Measurements from ENCODE around the gene RAF1. TPM values are rescaled to one million over a fixed set of nuclear protein-coding genes. Genes with fewer than 3 reads are reported as not detected.
"Not testable (repeated sequence)": the region's sequence is repeated elsewhere in the genome, so short reads cannot be mapped to it uniquely, and the experiment has no call there.

The RAF1 gene
- total RNA-seq, 1 experiment from 2014 or later: 91.4 TPM

GRCh38 chr3:12545473-12545791 lies 118.5 kb downstream of the RAF1 start, which contains the start of gene MKRN2OS:
Gene MKRN2OS (minus strand): TSS chr3:12545499. CDS start chr3:12545464, 35 bp downstream.
- Histone ChIP-seq H3K27me3 (replicated peaks) (no peaks in the 10 kb centered on the region), H3K4me3 (no peak within 1 kb of the TSS), H3K27ac (no peak within 1 kb of the TSS), H3K36me3 (no peaks in the 10 kb centered on the region), H3K9me3 (replicated peaks) (no peaks in the 10 kb centered on the region), H3K4me1 (replicated peaks) (no peaks in the 10 kb centered on the region)
- DNase-seq (ENCODE audit: low read depth in 1 of 2, low spot score in 2 of 2): no peak

- no peaks in the 10 kb centered on the region for H3K27me3 ChIP-seq (replicated peaks)
Measured at GRCh38 chr3:12544652-12545472, 119.1 kb downstream of the RAF1 start.

GRCh38 chr3:12543497-12543896 lies 120.4 kb downstream of the RAF1 start:
- H3K4me1 ChIP-seq (replicated peaks); H3K27ac ChIP-seq; H3K9me3 ChIP-seq (replicated peaks); H3K4me3 ChIP-seq; H3K27me3 ChIP-seq (replicated peaks); H3K36me3 ChIP-seq; DNase-seq (ENCODE audit: low read depth in 1 of 2, low spot score in 2 of 2): not testable (repeated sequence)

More at GRCh38 chr3:12544652-12545472, 119.1 kb downstream of the RAF1 start:
- no peaks in the 10 kb centered on the region for H3K36me3 ChIP-seq
- no peaks in the 10 kb centered on the region for H3K4me1 ChIP-seq (replicated peaks)
- H3K4me3 ChIP-seq: no peak overlapping the region
- H3K27ac ChIP-seq: no peak overlapping the region
- H3K9me3 ChIP-seq (replicated peaks): no peaks in the 10 kb centered on the region
- no peak for DNase-seq (ENCODE audit: low read depth in 1 of 2, low spot score in 2 of 2)

GRCh38 chr3:12541625-12542024 lies 122.3 kb downstream of the RAF1 start:
- H3K27me3 ChIP-seq (replicated peaks): no peaks in the 10 kb centered on the region
- no peak overlapping the region for H3K4me3 ChIP-seq
- H3K4me1 ChIP-seq (replicated peaks): no peaks in the 10 kb centered on the region
- no peaks in the 10 kb centered on the region for H3K36me3 ChIP-seq
- no peak for DNase-seq (ENCODE audit: low read depth in 1 of 2, low spot score in 2 of 2)
- H3K27ac ChIP-seq: no peak overlapping the region
- H3K9me3 ChIP-seq (replicated peaks): no peaks in the 10 kb centered on the region

- H3K9me3 ChIP-seq (replicated peaks): no peaks in the 10 kb centered on the region
- no peaks in the 10 kb centered on the region for H3K4me1 ChIP-seq (replicated peaks)
- no peak overlapping the region for H3K4me3 ChIP-seq
- DNase-seq (ENCODE audit: low read depth in 1 of 2, low spot score in 2 of 2): no peak
- H3K27ac ChIP-seq: no peak overlapping the region
- H3K36me3 ChIP-seq: no peaks in the 10 kb centered on the region
- H3K27me3 ChIP-seq (replicated peaks): no peaks in the 10 kb centered on the region
Measured at GRCh38 chr3:12536423-12536822, 127.5 kb downstream of the RAF1 start.

Other genes starting within 250 kb of the RAF1 start
- gene TSEN2, start 179.6 kb downstream of the RAF1 start, total RNA-seq (2014; rRNA removed; shearing (Covaris generic)): 5.4 and 7.6 TPM in 2 replicates
- gene MKRN2OS, start 118.6 kb downstream of the RAF1 start, total RNA-seq (2014; rRNA removed; shearing (Covaris generic)): not detected in 2 replicates
- gene MKRN2, start 107.0 kb downstream of the RAF1 start, total RNA-seq (2014; rRNA removed; shearing (Covaris generic)): 39.1 and 40.0 TPM in 2 replicates
- not detected in 2 replicates for gene TMEM40, start 95.1 kb upstream of the RAF1 start, total RNA-seq (2014; rRNA removed; shearing (Covaris generic))
- gene CAND2, start 132.6 kb upstream of the RAF1 start, total RNA-seq (2014; rRNA removed; shearing (Covaris generic)): 0.87 and 1.5 TPM in 2 replicates
- 400 and 799 TPM in 2 replicates for gene RPL32, start 177.4 kb upstream of the RAF1 start, total RNA-seq (2014; rRNA removed; shearing (Covaris generic))